ENCODE data around the gene NFATC1.

Gene NFATC1

DNA sequence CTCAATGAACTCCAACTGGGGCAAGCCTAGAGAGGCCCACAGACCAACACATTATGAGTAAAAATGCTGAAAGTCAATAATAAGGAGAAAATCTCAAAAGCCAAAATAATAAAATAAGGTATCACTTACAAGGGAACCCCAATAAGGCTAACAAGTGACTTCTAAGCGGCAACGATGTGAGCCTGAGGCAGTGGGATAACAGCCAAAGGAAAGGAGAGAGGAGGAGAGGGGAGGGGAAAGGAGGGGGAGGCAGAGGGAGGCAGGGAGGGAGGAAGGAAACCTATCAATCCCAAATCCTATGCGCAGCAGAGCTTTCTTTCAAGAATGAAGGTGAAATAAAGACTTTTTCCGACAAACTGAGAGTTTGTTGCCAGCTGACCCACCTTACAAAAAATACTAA, 6.0 kb upstream of the NFATC1 start:
- no peak for DNase-seq (ENCODE audit: low read depth, low spot score)

DNA sequence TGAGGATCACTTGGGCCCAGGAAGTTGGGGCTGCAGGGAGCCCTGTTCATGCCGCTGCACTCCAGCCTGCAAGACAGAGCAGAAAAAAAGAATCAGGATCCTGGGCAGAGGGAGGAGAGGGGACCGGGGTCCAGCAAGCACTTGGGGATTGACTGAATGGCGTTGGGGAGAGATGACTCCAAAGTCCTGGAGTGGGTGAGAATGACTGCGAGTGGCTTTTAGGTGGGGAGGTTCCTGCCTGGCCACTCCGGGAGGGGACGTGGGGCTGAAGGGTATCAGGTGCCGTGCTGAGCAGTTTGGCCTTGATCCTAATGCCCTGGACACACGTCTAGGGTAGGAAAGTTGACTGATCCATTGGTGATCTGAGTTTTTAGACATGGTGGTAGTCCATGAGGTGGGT, 3.5 kb upstream of the NFATC1 start:
- DNase-seq (ENCODE audit: low read depth, low spot score), result no peak

DNA sequence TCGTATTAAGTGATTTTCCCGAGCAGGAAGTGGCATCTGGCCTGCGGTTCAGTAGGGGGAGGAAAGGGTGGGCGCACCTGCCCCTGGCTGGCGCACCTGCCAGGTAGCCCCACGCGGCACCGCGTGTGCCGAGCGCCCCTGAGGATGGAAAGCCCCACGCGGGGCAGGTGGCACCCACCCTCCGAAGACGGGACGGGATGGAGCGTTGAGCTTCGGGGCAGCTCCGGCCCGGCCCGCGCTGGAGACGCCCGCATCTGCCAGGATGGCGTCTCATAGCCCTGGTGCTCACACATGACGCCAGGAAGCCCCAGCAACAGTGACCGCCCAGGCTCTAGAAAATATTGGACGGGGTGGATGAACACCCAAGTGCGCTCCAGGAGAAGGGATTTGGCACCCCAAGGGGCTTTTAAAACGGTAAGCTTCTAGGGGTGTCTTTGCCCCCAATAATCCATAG, 2.5 kb upstream of the NFATC1 start:
- DNase-seq (ENCODE audit: low read depth, low spot score), result no peak

DNA sequence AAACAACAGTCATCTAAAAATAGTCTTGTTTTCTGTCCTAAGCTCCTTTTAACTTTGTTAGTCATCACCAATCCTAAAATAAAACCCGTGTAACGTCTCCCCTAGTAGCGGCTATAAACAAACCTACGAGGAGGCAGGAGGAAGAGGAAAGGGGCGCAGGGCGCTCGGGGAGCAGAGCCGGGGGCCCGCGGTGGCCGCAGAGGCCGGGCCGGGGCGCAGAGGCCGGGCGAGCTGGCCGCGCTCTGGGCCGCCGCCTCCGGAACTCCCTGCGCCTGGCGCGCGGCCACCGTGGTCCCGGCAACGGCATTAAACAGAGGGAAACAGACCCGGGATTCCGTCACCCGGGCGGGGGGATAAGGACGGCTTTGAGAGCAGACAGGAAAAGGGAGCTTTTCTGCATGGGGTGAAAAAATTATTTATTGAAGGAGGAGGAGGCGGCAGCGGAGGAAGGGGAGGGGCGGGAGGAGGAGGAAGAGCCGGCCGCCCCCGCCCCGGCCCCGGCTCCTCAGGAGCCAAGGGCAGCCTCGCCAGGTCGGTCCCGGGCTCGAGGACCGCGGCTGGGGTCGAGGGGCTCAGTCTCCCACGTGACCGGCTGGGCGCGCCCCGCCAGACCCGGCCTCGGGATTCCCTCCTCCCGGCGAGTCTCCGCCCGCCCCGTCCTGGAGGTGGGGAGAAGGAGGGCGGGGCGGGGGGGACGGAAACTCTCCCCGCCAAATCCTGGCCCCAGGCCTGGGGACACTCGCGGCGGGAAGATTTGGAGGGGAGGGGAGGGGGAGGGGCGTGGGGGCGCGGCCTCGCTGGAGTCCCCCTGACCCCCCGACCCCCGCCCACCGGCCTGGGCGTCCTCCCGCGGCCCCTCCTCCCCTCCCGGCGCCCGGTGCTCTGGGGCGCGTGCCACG, 1.8 kb upstream of the NFATC1 start:
- DNase-seq (ENCODE audit: low read depth, low spot score), result no peak

DNA sequence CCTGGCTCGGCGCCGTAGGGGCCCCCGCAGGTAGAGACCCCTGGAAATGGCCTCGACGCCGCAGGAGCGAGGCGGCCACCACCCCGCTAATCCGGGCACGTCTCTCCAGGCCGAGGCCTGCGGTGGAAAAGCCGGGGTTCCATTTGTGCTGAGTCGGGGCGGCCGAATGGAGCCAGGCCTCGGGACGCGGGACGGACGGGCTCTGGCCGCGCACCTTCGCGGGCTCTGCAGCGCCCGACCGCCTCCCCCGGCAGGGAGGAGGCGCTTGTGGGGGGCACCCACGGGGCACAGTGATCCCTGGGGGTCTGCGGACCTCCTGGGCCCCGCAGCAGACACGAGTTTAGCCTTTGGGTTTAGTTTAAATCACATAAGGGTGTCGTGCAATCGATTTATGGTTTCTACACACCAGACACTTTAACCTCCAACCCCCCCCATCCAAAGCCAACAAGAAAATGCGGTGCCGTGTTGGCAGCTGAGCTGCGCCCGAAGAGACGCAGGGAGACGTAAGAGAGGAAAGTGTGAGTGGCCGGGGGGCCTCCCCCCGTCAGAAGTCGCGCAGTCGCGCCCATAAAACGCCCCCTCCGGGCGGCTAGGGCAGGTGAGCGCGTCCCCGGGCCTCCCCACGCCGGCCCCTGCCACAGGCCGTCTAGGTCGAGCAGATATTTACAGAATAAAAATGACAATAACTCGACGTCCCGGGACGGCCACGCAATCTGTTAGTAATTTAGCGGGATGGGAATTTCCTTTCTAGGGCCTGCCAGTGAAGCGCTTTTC, 1.0 kb upstream of the NFATC1 start:
- peak; percentile 71 for DNase-seq (ENCODE audit: low read depth, low spot score)

DNA sequence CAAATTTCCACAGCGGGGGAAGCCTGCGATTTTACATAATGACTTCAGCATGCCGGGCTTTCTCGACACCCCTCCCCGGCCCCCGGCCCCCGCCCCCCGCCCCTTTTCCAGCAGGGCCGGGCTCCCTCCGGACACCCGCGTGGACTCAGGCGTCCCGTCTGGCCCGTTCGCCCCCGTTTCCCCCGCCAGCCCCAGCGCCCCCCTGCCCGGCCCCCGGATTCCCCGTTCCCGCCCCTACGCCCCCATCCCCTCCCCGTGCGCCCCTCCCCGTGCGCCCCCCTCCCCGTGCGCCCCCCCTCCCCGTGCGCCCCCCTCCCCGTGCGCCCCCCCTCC, 456 bp upstream of the NFATC1 start:
- DNase-seq (ENCODE audit: low read depth, low spot score), result no peak

DNA sequence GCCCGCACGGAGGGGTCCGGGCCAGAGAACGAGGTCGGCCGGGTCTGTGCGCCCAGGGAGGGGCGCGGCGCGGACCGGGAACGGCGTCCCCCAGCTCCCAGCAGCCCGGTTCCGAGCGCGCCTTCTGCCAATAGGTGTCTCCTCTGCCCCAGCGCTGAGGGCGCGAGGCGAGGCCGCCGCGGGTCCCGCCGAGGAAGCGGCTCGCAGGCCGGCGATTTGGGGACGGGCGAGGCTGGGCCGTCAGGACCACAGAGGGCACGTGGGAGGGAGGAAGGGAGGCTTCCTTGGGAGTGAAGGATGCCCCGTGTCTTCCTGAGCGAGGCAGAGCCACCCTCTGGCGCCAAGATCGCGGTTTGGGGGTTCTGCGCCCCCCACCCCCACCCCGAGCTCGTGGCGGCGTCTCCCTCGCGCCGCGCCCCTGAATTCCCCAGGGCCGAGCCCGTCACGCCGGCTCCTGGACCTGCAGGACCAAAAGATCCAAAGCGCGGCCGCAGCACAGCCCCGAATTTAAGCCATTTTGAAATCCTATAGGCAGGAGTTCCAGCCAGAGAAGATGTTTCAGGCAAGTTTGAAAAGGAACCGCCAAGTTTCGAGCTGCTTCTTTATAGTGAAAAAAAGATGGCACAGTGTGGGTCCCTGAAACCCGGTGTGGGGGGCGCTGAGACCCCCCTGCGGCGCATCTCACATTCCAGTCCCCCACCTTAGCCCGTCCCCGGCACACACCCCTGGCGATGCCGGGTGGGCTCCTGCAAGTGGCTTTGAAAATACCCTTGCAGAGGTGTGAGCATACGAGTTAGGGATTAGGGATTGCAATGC, 909 bp downstream of the NFATC1 start:
- no peak for DNase-seq (ENCODE audit: low read depth, low spot score)

DNA sequence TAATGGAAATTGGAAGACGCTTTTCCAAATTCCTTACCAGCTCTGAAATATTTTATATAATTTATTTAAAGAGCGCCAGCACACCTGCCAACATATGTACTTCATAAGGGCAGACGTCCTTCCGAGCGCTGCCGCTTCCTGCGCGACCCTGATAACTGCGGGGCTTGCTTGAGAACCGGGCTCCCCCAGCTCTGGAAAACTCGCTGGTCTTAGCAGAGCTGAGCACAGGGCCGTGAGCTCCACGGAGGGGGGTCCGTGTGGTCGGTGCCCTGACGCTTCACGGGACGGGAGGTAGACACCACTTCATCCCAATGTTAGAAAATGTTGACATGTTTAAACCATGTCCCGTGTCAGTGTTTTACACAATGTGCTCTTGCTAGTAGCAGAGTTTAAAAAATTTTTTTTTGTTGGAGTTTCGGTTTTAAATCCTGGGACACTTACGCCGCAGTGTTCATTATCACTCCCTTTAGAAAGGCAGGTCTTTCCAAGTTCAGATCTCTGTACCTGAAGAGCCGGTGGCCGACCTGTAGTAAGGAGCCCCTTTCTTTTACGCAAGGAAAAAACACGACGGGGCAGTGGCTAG, 1.6 kb downstream of the NFATC1 start:
- no peak for DNase-seq (ENCODE audit: low read depth, low spot score)

DNA sequence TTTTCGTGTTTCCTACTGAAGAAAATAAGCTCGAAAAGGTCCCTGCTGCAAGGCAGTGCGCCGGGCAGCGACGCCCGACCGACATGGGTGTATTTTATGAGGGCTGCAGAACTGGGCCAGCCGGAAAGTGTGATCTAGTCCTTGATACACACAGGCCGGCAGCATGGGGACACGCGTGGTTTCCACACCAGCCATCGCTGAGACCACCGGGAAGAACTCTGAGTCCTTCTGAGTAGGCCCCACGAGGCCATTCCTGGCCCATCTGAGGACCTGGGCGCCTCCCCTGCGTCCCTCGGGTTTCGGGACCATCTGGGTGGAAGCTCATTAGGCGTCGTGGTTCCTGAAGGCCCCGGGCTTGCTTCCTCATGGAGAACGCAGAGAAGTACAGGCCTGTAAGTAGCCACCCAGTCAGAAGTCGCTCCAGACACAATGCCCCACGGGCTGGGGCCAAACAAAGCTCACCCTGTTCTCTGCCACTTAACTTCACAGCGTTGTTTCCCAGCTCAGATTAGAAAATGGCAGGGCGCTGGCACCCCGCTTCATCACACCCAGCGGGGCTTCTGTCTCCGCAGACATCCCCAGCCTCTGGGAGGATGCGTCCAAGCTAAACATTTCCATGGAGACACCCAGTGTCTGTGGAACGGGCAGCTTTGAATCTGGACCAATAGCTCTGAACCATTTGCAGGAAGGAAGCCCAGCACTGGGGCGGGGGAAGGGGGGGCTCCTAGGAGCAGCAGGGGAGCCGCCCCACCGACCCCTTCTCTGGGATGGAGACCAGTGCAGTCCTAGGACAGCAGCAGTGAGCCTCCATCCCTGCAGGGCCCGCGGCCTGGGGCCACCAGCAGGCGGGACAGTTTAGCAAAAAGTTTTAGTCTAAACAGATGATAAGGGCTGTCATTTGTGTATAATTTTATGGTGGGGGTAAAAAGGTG, 2.4 kb downstream of the NFATC1 start:
- no peak for DNase-seq (ENCODE audit: low read depth, low spot score)

DNA sequence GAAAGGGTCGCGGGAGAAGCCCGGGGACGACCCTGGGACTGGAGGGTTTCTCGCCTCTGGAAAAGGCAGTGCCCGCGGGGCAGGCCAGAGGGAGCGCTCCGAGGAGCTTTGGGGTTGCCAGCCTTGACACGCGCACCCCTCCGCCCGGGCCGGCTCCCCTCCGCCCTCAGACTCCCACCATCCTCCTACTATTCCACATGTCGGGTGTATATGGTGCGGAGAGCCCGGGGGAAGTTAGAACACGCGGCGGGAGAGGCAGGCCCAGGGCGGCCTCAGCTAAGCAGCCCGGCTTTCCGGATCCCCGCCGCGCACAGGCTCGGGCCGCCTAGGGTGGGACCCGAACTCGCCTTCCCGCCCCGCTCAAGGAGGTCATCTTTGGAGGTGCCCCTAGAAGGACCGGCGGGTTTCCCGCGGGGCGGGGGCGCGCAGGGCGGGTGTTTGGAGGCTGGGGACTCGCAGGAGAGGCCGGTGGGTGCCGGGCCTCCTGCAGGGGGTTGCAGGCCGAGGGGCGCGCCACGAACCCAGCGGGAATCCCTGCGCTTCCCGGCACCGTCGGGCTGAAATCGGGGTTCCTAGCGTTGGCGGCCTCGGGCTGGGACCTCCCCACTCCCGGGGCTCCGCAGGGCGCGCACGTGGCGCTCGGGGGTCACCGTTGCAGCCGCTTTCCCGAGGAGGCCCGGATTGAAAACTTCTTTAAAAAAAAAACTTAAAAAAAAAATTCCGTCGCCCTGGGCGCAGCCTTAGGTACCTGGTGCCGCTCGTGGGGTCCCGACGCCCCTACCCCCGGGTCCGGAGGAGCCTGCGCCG, 3.7 kb downstream of the NFATC1 start:
- no peak for DNase-seq (ENCODE audit: low read depth, low spot score)

DNA sequence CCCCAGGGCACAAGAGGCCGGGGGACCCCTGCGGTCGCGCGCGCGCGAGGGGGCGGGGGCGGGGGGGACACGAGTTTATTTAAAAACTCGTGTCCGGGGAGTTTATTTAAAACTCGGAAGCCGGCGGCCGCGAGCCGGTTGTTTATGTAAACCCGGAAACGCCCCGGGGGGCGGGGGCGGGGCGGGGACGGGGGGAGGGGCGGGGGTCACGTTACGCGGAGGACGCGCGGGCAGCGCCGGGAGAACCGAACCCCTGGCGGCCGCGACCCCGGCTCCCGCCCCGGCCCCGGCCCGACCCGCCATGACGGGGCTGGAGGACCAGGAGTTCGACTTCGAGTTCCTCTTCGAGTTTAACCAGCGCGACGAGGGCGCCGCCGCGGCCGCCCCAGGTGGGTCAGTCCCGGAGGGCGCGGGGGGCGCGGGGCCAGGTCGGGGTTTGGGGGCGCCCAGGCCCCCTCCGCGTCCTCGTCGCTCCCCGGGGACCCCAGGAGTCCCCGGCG, 4.4 kb downstream of the NFATC1 start:
- peak; percentile 28 for DNase-seq (ENCODE audit: low read depth, low spot score)

DNA sequence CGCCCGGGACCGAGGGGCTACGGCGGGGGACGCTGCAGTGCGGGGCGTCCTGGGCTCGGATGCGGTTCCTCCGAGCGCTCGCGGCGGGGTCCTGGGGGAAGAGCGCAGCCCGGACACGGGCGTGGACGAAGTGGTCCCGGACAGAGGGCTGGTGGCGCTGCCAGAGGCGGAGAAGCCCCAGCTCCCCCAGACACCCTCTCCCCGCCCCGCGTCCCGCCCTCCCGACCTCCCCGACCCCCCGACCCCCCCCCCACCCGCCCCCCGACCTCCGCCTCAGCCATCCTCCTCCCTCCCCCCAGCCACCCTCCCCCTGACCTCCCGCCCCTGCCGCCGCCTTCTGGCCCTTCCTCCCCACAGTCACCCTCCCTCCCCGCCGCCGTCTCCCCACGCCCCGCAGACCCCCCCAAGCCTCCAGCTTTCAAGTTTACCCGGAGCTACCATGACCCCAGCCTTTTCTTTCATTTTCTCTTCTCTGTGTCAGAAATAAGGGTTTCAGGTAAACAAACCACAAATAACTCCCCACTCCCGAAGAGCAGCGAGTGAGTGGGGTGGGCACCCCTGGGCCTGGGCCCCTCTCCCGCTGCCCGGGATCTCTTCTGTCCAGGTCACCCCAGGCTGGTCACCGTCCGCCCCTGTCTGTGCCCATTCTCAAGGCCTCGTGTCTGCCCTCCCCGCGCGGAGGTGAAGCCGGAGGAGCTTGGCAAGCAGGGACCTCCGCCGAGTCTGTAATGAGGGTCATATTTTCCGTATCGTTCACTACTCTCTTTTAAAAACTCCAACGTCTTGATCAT, 5.1 kb downstream of the NFATC1 start:
- DNase-seq (ENCODE audit: low read depth, low spot score), result peak; percentile 67

DNA sequence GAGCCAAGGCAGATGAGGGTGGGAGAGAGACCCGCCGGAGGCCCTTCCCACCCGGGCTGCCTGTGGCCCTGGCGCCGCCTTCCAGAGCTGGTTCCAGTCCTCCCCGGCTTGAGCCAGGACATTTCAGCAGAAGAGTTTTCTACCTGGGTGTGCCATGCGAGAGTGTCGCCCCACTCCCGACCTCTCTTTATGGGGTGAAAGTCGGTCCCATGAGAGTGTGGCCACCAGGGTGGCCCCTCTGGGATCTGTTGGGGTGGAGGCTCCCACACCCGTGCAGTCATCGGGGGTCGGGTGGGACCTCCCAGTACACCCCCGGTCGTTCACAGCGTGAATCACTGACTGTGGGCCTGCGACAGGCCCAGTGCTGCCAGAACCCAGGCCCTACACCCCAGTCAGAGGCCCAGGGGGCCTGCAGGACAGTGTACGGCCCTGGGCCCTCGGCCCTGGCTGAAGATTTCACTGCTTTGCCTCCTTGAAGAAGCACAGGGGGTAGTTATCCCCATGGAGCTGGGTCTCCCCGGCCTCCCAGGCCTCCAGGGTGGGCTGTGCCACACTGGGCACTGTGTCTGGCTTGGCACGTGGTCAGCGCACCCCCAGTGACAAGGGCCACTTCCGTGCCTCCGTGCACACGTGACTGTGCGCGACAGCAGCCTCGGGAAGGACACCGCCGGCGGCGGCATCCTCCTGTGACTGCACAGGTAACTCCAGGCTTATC, 5.9 kb downstream of the NFATC1 start:
- DNase-seq (ENCODE audit: low read depth, low spot score), result no peak

DNA sequence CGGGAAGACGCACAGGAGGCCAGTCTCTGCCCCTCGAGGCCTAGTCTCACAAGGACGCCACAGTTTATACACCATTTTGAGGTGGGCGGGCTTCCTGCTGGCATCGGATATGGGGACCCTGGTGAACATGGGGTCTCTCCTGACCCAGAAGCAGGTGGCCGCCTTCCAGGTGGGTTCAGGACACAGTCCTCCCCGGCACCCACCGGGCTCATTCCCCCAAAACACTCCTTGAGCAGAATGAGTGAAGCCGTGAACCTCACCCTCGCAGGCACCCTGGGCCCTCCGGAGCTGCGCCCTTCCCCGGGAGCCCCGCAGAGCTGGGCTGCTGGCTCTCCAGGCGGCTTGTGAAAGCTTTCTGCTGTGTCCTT, 6.5 kb downstream of the NFATC1 start:
- no peak for DNase-seq (ENCODE audit: low read depth, low spot score)

DNA sequence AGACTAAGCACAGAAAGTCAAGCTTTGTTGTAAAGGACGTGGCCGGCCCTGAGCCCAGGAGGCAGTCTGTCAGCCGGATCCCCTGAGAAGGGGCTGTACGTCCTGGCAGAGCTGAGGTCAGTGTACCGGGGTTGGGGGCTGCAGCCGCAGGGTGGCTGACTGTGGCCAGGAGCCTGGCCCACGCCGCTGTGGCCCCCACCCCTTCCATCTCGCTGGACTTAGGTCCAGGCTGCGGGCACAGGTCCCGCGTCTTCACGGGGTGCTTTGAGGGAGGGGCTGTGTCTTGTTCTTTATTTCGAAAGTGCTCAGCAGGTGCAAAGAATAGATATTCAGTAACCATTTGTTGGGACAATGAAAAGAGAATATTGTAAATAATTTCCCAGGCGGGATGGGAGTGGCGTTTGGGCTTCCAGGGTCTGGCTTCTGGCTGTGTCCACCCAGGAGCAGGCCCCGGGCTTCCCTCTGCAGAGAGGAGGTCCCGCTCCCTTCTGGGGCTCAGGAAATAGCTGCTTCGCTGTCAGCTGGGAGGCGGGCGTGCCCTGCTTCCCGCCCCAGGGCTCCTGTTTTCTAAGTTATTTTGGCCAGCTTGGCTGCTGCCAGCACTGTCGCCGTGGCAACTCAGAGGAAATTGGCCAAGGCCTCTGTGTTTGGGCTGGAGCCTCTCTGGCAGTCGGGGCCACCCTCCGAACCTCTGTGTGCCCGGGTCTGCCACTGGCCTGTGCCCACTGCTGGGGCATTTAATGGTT, 7.4 kb downstream of the NFATC1 start:
- DNase-seq (ENCODE audit: low read depth, low spot score), result no peak

DNA sequence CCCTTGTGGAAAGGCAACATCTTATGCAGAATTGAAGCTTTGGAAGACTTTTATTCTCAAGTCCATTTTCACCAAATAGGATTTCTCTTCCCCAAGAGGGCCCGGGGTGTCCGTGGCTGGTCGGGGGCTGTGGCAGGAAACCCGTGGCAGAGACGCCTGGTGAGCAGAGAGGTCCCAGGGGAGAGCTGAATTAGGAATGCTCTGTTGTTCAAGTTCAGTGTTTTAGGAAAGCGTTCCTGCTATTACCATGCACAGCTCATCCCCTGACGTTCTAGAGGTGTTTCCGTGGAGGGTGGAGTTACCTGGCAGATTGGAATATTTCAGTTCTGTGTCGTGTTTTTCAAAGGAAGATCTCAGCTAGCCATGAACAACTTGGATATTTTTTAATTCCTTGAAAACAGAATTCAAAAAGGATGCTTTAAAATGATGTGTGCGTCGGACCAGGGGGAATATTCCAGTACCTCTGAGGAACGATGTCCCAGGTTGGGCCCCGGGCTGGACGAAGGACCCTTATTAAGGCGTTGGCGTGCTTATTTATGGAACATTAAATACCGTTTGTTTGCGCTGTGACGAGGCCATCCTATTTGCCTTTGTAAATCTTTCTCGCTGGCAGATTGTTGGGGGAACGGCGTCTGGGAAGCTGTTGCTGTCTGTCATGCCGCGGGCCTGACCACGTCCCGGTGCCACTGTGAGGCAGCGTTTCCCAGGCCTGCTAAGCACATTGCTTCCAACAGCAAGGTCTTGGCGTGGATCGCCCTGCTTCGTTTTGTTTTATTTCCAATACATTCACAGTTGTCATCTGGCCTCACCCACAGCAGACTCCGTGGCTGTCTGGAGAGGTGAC, 8.2 kb downstream of the NFATC1 start:
- DNase-seq (ENCODE audit: low read depth, low spot score), result no peak

DNA sequence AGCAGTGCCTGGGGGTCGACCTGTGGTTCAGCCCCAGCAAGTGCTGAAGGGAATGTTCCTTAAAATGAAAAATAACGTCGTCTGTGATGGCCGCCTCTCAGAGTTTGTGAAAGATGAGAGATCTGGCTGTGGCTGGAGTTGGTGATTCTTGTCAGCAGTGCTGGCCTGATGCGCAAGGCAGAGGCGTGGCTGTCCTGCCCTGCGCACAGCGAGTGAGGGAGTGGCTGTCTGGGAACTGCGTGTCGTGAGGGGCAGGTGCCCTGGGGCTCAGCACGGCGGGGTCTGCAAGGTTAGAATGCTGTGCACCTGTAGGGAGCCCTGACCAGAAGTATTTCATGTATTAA, 8.8 kb downstream of the NFATC1 start:
- no peak for DNase-seq (ENCODE audit: low read depth, low spot score)
